Hepatocyte (in vitro differentiated cells): ENCODE results near the gene PDZRN4.

ENCODE experiments used
- CTCF ChIP-seq: fragments of 200-600 bp; sonication (generic); IDR thresholded peaks from 2 replicates; pipeline ENCODE4 v1.5.1; 2016; ENCODE audit warnings: antibody characterized with exemption, mild to moderate bottlenecking; ENCODE audit not compliant: poor library complexity
- EZH2 ChIP-seq: fragments of 200-600 bp; sonication (generic); IDR thresholded peaks from 2 replicates; pipeline ENCODE4 v1.6.1; 2016; ENCODE audit warnings: antibody characterized with exemption, mild to moderate bottlenecking, borderline replicate concordance
- EZH2phosphoT487 ChIP-seq: fragments of 200-600 bp; sonication (generic); IDR thresholded peaks from one replicate; pipeline ENCODE4 v1.6.1; 2018; ENCODE audit warnings: antibody characterized with exemption, mild to moderate bottlenecking, low read depth, moderate library complexity; ENCODE audit not compliant: unreplicated experiment, severe bottlenecking

GRCh38 chr12:41364211-41364610 is 176.1 kb downstream of the PDZRN4 start:
- no peak for TF ChIP-seq EZH2
- TF ChIP-seq CTCF, result no peak
- no peak for TF ChIP-seq EZH2phosphoT487
